ENCODE measurements around the gene CCDC196.

CCDC196 gene

GRCh38 chr14:66485910-66486421 is at the start of gene CCDC196:
Gene CCDC196, plus strand, starts transcription at chr14:66486371. Its CDS starts 132 bp downstream, at chr14:66486503.
- no peak for DNase-seq (ENCODE audit: low read depth in 2 of 2)

GRCh38 chr14:66440801-66441200 is 45.4 kb upstream of the CCDC196 start:
- no peak for DNase-seq (ENCODE audit: low read depth in 2 of 2)

GRCh38 chr14:66442953-66443571 is 43.1 kb upstream of the CCDC196 start:
- no peak for DNase-seq (ENCODE audit: low read depth in 2 of 2)

- no peak for DNase-seq (ENCODE audit: low read depth in 2 of 2)
Measured at GRCh38 chr14:66443785-66444184, 42.4 kb upstream of the CCDC196 start.

- no peak for DNase-seq (ENCODE audit: low read depth in 2 of 2)
Measured at GRCh38 chr14:66444271-66444927, 41.8 kb upstream of the CCDC196 start.

- DNase-seq (ENCODE audit: low read depth in 2 of 2) = no peak
Measured at GRCh38 chr14:66445936-66446335, 40.2 kb upstream of the CCDC196 start.

GRCh38 chr14:66453469-66453868 is 32.7 kb upstream of the CCDC196 start:
- DNase-seq (ENCODE audit: low read depth in 2 of 2) = no peak

GRCh38 chr14:66459603-66460002 is 26.6 kb upstream of the CCDC196 start:
- no peak for DNase-seq (ENCODE audit: low read depth in 2 of 2)

GRCh38 chr14:66464261-66464660 is 21.9 kb upstream of the CCDC196 start:
- DNase-seq (ENCODE audit: low read depth in 2 of 2) = no peak

GRCh38 chr14:66468778-66469367 is 17.3 kb upstream of the CCDC196 start:
- DNase-seq (ENCODE audit: low read depth in 2 of 2) = no peak

GRCh38 chr14:66471584-66471983 is 14.6 kb upstream of the CCDC196 start:
- DNase-seq (ENCODE audit: low read depth in 2 of 2) = no peak

- no peak for DNase-seq (ENCODE audit: low read depth in 2 of 2)
Measured at GRCh38 chr14:66472251-66472650, 13.9 kb upstream of the CCDC196 start.

- DNase-seq (ENCODE audit: low read depth in 2 of 2) = no peak
Measured at GRCh38 chr14:66473223-66473622, 12.9 kb upstream of the CCDC196 start.

- DNase-seq (ENCODE audit: low read depth in 2 of 2) = no peak
Measured at GRCh38 chr14:66476964-66477363, 9.2 kb upstream of the CCDC196 start.

GRCh38 chr14:66477567-66477966 is 8.6 kb upstream of the CCDC196 start:
- no peak for DNase-seq (ENCODE audit: low read depth in 2 of 2)

GRCh38 chr14:66482873-66483272 is 3.3 kb upstream of the CCDC196 start:
- no peak for DNase-seq (ENCODE audit: low read depth in 2 of 2)

GRCh38 chr14:66483322-66483721 is 2.8 kb upstream of the CCDC196 start:
- DNase-seq (ENCODE audit: low read depth in 2 of 2) = no peak

- DNase-seq (ENCODE audit: low read depth in 2 of 2) = no peak
Measured at GRCh38 chr14:66485029-66485428, 1.1 kb upstream of the CCDC196 start.

- no peak for DNase-seq (ENCODE audit: low read depth in 2 of 2)
Measured at GRCh38 chr14:66487164-66487563, 993 bp downstream of the CCDC196 start.

GRCh38 chr14:66490143-66491111 is 4.3 kb downstream of the CCDC196 start:
- DNase-seq (ENCODE audit: low read depth in 2 of 2) = no peak

GRCh38 chr14:66493750-66494149 is 7.6 kb downstream of the CCDC196 start:
- no peak for DNase-seq (ENCODE audit: low read depth in 2 of 2)

Measured in stimulated activated CD4-positive, alpha-beta T cell treated with anti-CD3 and anti-CD28 coated beads, Interleukin-12 subunit alpha, Interleukin-12 subunit beta, amount 100 ng/mL, for 24 hours (primary cell).